Stimulated activated CD8-positive, alpha-beta memory T cell treated with anti-CD3 and anti-CD28 coated beads, Interleukin-4, amount 100 ng/mL, for 24 hours (primary cell): ENCODE data around the gene ZNF513.
"Not testable (repeated sequence)": the region's sequence is repeated elsewhere in the genome, so short reads cannot be mapped to it uniquely, and the experiment has no call there.

Experiments
- DNase-seq: peaks from one replicate; pipeline ENCODE4 v3.0.0-alpha.2; 2020; ENCODE audit warnings: low read depth

Gene ZNF513

GRCh38 chr2:27380626-27381545 lies at the start of gene ZNF513:
ZNF513 (minus strand) TSS chr2:27380734; CDS start chr2:27380526, 208 bp downstream.
- peak; percentile 85 for DNase-seq

GRCh38 chr2:27428978-27429541 lies 48.5 kb upstream of the ZNF513 start:
- peak; percentile 72 for DNase-seq

GRCh38 chr2:27428213-27428977 lies 47.9 kb upstream of the ZNF513 start, which contains the start of gene NRBP1:
NRBP1 (plus strand) TSS chr2:27428631; CDS start chr2:27433274, 4,643 bp downstream.
- peak; percentile 85 for DNase-seq

GRCh38 chr2:27427863-27428212 lies 47.3 kb upstream of the ZNF513 start:
- no peak for DNase-seq

- DNase-seq = not testable (repeated sequence)
These were observed 44.5 kb upstream of the ZNF513 start for GRCh38 chr2:27425039-27425438.

GRCh38 chr2:27422958-27423357 lies 42.4 kb upstream of the ZNF513 start:
- no peak for DNase-seq

- DNase-seq = no peak
These were observed 41.2 kb upstream of the ZNF513 start for GRCh38 chr2:27421660-27422250.

- no peak for DNase-seq
These were observed 40.5 kb upstream of the ZNF513 start for GRCh38 chr2:27420996-27421395.

GRCh38 chr2:27416151-27416550 lies 35.6 kb upstream of the ZNF513 start:
- no peak for DNase-seq

GRCh38 chr2:27412419-27413152 lies 32.1 kb upstream of the ZNF513 start:
- no peak for DNase-seq

GRCh38 chr2:27409321-27410073 lies 29.0 kb upstream of the ZNF513 start, which contains the start of gene PPM1G:
PPM1G (minus strand) TSS chr2:27409591; CDS start chr2:27409422, 169 bp downstream.
- peak; percentile 95 for DNase-seq

GRCh38 chr2:27408601-27409320 lies 28.2 kb upstream of the ZNF513 start:
- peak; percentile 28 for DNase-seq

- DNase-seq = no peak
These were observed 27.4 kb upstream of the ZNF513 start for GRCh38 chr2:27407798-27408491.

- no peak for DNase-seq
These were observed 20.0 kb upstream of the ZNF513 start for GRCh38 chr2:27400348-27401135.

- no peak for DNase-seq
These were observed 18.4 kb upstream of the ZNF513 start for GRCh38 chr2:27398962-27399361.

- no peak for DNase-seq
These were observed 12.7 kb upstream of the ZNF513 start for GRCh38 chr2:27393225-27393624.

- DNase-seq = no peak
These were observed 10.5 kb upstream of the ZNF513 start for GRCh38 chr2:27390822-27391679.
